Adrenal gland (tissue), 5 donors: ENCODE results near the gene PCDH18.

Experiments
- CTCF ChIP-seq, 6 experiments: fragments of 450-650 bp in 4 of 6; fragments of 200-600 bp in 2 of 6; sonication (generic) in 1 of 6; IDR thresholded peaks; 1 replicate in 5 of 6; 2 replicates in 1 of 6; pipeline versions ENCODE4 v1.5.1 to v1.8.0; 2016 to 2021; ENCODE audit warnings: antibody characterized with exemption in 6 of 6, mild to moderate bottlenecking in 2 of 6, moderate library complexity in 1 of 6
- POLR2A ChIP-seq, 2 donors: fragments of 450-650 bp; IDR thresholded peaks; one replicate each; pipeline ENCODE4 v1.6.1; 2017; ENCODE audit warnings: antibody characterized with exemption in 2 of 2, mild to moderate bottlenecking in 2 of 2, moderate library complexity in 1 of 2
- donor health status: DM: no; HTN: no; CAD: no.

DNA sequence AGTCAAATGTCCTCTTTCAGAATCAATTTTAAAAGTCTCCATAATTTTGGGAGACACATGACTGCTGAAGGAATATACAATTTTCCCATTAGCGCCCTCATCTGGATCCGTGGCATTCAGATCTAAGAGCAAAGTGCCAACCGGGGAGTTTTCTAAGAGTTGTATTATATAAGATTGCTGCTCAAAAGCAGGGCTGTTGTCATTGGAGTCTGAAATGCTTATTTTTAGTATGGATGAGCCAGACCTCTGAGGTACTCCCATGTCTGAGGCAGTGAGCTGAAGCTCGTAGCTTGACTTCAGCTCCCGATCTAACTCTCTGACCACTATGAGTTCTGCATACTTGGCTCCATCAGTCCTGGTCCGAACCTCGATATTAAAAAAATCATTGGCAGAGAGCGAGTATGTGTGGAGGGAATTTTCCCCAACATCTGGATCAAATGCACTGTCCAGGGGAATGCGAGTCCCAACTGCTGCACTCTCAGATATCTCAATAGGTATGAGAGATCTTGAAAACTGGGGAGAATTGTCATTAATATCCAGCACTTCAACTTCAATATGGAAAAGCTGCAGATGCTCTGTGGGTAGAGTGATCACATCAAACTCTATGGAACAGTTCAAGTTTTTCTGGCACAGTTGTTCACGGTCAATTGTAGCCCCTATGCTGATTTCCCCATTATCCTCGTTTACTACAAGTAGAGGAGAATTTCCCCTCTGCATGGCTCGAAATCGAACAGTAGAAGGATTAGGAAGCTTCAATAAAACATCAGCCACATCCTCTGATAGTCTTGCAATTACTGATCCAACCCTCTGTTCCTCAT is 917 bp downstream of the PCDH18 start:
- peak in 1 of 6 experiments; percentile 27 for TF ChIP-seq CTCF (IDR thresholded peaks at IDR 0.05)
- no peak for TF ChIP-seq POLR2A (IDR thresholded peaks at IDR 0.05)
